ENCODE results near the gene PI4KA.
"Not testable (repeated sequence)": the region's sequence is repeated elsewhere in the genome, so short reads cannot be mapped to it uniquely, and the experiment has no call there.

PI4KA gene

GRCh38 chr22:20662524-20663036, 196.0 kb downstream of the PI4KA start:
- not testable (repeated sequence) for FAIRE-seq

GRCh38 chr22:20661473-20661872, 197.1 kb downstream of the PI4KA start:
- FAIRE-seq = no peak

- FAIRE-seq = peak; percentile 21
These were observed 198.1 kb downstream of the PI4KA start for GRCh38 chr22:20660441-20661054.

GRCh38 chr22:20659920-20660319, 198.7 kb downstream of the PI4KA start:
- no peak for FAIRE-seq

- FAIRE-seq = no peak
These were observed 199.4 kb downstream of the PI4KA start for GRCh38 chr22:20659258-20659657.

- no peak for FAIRE-seq
These were observed 200.0 kb downstream of the PI4KA start for GRCh38 chr22:20658433-20659222.

- FAIRE-seq = no peak
These were observed 200.6 kb downstream of the PI4KA start for GRCh38 chr22:20657963-20658362.
